ENCODE measurements around the gene DENND2C.

GRCh38 chr1:114561333-114561732, 108.5 kb downstream of the DENND2C start:
- TF ChIP-seq POLR2A (IDR thresholded peaks at IDR 0.05) (no peak), CTCF (IDR thresholded peaks at IDR 0.05) (no peak), POLR2AphosphoS5 (IDR thresholded peaks at IDR 0.05) (no peak)

All from sigmoid colon (tissue), 4 donors.